ENCODE measurements around the gene SLC36A3.
"Not testable (repeated sequence)": the region's sequence is repeated elsewhere in the genome, so short reads cannot be mapped to it uniquely, and the experiment has no call there.

SLC36A3 gene

GRCh38 chr5:151303666-151304065, at the start of gene SLC36A3:
TSS of gene SLC36A3 (minus strand) at chr5:151303766. CDS start at chr5:151303354, 412 bp downstream.
- no peak for DNase-seq (ENCODE audit: low read depth in 1 of 2, low spot score in 1 of 2)

GRCh38 chr5:151351671-151352070, 48.1 kb upstream of the SLC36A3 start:
- no peak for DNase-seq (ENCODE audit: low read depth in 1 of 2, low spot score in 1 of 2)

- no peak for DNase-seq (ENCODE audit: low read depth in 1 of 2, low spot score in 1 of 2)
Observed at GRCh38 chr5:151348789-151349188, 45.2 kb upstream of the SLC36A3 start.

GRCh38 chr5:151347369-151347768, 43.8 kb upstream of the SLC36A3 start, which contains the start of gene SLC36A2:
TSS of gene SLC36A2 (minus strand) at chr5:151347559. CDS start at chr5:151347460, 99 bp downstream.
- DNase-seq (ENCODE audit: low read depth in 1 of 2, low spot score in 1 of 2), result no peak

- DNase-seq (ENCODE audit: low read depth in 1 of 2, low spot score in 1 of 2), result no peak
Observed at GRCh38 chr5:151345808-151346478, 42.4 kb upstream of the SLC36A3 start.

- no peak for DNase-seq (ENCODE audit: low read depth in 1 of 2, low spot score in 1 of 2)
Observed at GRCh38 chr5:151345187-151345807, 41.7 kb upstream of the SLC36A3 start.

- no peak for DNase-seq (ENCODE audit: low read depth in 1 of 2, low spot score in 1 of 2)
Observed at GRCh38 chr5:151344088-151344487, 40.5 kb upstream of the SLC36A3 start.

GRCh38 chr5:151340004-151340403, 36.4 kb upstream of the SLC36A3 start:
- DNase-seq (ENCODE audit: low read depth in 1 of 2, low spot score in 1 of 2), result no peak

GRCh38 chr5:151338734-151339133, 35.2 kb upstream of the SLC36A3 start:
- DNase-seq (ENCODE audit: low read depth in 1 of 2, low spot score in 1 of 2), result no peak

GRCh38 chr5:151332857-151333256, 29.3 kb upstream of the SLC36A3 start:
- DNase-seq (ENCODE audit: low read depth in 1 of 2, low spot score in 1 of 2), result no peak

GRCh38 chr5:151328734-151329133, 25.2 kb upstream of the SLC36A3 start:
- no peak for DNase-seq (ENCODE audit: low read depth in 1 of 2, low spot score in 1 of 2)

GRCh38 chr5:151327585-151327984, 24.0 kb upstream of the SLC36A3 start:
- DNase-seq (ENCODE audit: low read depth in 1 of 2, low spot score in 1 of 2), result no peak

- DNase-seq (ENCODE audit: low read depth in 1 of 2, low spot score in 1 of 2), result no peak
Observed at GRCh38 chr5:151326266-151326665, 22.7 kb upstream of the SLC36A3 start.

- no peak for DNase-seq (ENCODE audit: low read depth in 1 of 2, low spot score in 1 of 2)
Observed at GRCh38 chr5:151320481-151320880, 16.9 kb upstream of the SLC36A3 start.

- DNase-seq (ENCODE audit: low read depth in 1 of 2, low spot score in 1 of 2), result no peak
Observed at GRCh38 chr5:151318850-151319732, 15.5 kb upstream of the SLC36A3 start.

GRCh38 chr5:151317871-151318270, 14.3 kb upstream of the SLC36A3 start:
- no peak for DNase-seq (ENCODE audit: low read depth in 1 of 2, low spot score in 1 of 2)

- peak; percentile 9 to 35 for DNase-seq (ENCODE audit: low read depth in 1 of 2, low spot score in 1 of 2)
Observed at GRCh38 chr5:151315998-151316597, 12.5 kb upstream of the SLC36A3 start.

- no peak for DNase-seq (ENCODE audit: low read depth in 1 of 2, low spot score in 1 of 2)
Observed at GRCh38 chr5:151313357-151313756, 9.8 kb upstream of the SLC36A3 start.

GRCh38 chr5:151312756-151313324, 9.3 kb upstream of the SLC36A3 start:
- no peak for DNase-seq (ENCODE audit: low read depth in 1 of 2, low spot score in 1 of 2)

GRCh38 chr5:151310932-151311331, 7.4 kb upstream of the SLC36A3 start:
- no peak for DNase-seq (ENCODE audit: low read depth in 1 of 2, low spot score in 1 of 2)

- not testable (repeated sequence) for DNase-seq (ENCODE audit: low read depth in 1 of 2, low spot score in 1 of 2)
Observed at GRCh38 chr5:151309821-151310220, 6.3 kb upstream of the SLC36A3 start.

Data from activated CD4-positive, alpha-beta T cell treated with anti-CD3 and anti-CD28 coated beads, Interleukin-2, amount 50 U/mL, for 24 hours (primary cell).